HG03354 (cell line): ENCODE results near the gene FRMD5.

ENCODE experiments used
- ATAC-seq: cut with Tn5 transposase; IDR thresholded peaks from one replicate; pipeline ENCODE4 v1.9.1; 2021; ENCODE audit warnings: mild to moderate bottlenecking; ENCODE audit not compliant: unreplicated experiment, poor library complexity, severe bottlenecking

The FRMD5 gene

DNA sequence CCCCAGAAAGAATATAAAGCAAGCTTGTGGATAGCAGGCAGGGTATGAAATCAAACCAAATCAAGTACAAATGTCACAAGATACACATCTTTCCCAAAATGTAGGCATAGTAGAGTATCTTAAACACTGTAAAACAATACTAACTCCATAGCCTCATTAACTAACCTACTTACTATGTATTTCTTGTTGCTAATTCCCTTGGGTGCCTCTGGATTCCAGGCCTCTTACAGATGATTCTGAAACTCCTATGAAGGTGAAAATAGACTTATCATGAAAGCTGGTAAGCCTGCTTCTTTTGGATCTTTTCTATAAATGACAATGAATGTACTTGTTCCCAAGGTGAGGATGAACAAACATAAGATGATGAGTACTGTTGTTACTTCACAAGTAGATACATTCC is 93.8 kb downstream of the FRMD5 start:
- no peak for ATAC-seq

DNA sequence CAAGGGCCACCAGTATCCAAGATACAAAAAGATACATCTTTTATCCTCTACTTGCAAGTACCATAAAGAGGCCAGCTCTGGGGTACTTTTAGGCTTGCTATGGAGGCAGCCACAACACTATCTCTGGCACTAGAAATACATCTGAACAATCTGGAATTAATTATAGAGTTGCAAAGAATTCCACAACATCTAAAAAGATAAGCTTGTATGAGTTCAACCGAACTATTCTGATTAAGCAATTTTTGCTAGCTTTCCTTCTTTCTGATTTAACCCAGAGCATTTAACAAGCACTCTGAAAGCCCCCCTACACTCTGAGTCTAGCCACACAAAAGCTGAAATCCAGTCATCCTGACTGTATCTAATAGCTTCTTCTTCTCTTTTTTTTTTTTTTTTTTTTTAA is 95.4 kb downstream of the FRMD5 start:
- no peak for ATAC-seq

DNA sequence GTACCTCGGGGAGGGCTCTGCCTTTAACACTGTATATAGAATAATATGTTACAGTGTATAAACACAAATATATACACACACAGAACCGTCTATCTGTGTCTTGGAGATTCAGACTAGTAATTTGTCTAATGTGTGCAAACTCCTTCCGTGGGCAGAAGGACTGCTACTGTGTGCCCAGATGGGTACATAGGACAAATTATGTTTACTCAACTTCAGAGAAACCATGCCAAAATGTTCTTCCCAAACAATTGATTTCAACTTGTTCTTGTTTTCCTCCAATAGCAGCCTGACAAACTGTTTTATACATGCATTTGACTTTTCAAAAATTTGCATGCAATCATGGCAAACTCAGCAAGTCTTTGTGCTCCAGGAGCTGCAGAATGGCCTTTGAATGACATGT is 97.5 kb downstream of the FRMD5 start:
- no peak for ATAC-seq

DNA sequence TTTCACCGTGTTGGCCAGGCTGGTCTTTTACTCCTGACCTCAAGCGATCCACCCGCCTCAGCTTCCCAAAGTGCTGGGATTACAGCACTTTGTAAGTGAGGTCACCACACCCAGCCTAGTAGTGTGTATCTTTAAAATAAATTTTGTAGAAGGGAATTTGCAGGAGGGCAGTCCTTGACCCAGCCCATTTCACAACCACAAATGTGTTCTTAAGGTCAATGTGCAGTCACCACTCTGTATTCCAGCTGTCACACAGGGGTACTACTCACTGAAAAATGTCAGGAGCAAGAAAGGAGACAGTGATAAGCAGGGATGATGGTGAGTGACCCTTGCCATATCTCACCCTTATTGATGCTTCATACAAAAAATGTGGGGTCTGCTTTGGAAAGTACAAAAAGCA is 98.5 kb downstream of the FRMD5 start:
- no peak for ATAC-seq

DNA sequence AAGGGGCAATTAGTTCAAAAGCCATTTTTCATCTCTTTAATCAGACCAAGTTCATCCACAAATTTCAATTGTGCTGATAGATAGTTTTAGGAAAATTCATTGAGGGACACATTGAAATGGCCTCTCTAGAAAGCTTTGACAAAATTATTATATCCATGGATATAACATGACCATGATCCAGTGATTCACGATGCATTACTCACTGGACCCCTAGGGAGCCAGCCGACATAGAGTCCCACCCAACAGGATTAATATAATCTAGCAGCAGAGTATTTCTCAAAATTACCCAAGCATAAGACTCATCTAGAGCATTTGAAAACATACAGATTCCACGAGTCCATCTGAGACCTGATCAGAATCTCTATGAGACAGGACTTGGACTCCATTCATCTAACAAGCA is 100.3 kb downstream of the FRMD5 start:
- no peak for ATAC-seq

DNA sequence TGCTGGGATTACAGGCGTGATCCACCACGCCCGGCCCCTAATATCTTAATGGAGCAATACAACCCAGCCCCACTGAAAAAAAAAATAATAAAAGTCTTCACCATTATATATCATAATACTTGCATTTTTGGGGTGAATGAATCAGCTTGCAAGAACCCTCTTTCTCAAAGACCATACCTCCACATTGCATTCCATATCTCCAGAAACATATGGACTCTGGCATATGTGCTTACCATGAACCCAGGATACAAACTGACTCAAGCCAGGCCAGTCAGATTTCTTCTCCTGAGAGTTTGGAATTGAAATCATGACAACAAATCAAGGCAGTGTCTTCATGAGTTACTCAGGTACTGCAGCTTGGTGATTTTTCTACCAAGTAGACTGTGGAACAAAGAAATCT is 101.2 kb downstream of the FRMD5 start:
- ATAC-seq: no peak

DNA sequence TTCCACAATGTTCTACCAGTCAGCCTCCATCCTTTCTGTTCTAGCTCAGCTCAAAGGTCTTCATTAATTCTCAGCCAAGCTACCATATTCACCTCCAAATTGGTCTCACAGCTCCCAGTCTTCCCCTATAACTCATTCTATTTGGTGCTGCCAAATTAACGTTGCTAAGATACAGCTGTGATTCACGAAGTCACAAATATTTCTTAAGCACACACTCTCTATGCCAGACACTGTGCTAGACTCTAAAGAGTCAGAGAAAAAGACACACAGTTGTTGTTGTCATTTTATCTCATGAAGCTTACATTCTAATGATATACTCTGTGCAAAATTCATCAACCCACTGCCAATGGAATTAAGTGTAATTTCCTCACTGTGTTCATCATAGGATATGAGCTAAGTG is 102.8 kb downstream of the FRMD5 start:
- ATAC-seq: no peak

DNA sequence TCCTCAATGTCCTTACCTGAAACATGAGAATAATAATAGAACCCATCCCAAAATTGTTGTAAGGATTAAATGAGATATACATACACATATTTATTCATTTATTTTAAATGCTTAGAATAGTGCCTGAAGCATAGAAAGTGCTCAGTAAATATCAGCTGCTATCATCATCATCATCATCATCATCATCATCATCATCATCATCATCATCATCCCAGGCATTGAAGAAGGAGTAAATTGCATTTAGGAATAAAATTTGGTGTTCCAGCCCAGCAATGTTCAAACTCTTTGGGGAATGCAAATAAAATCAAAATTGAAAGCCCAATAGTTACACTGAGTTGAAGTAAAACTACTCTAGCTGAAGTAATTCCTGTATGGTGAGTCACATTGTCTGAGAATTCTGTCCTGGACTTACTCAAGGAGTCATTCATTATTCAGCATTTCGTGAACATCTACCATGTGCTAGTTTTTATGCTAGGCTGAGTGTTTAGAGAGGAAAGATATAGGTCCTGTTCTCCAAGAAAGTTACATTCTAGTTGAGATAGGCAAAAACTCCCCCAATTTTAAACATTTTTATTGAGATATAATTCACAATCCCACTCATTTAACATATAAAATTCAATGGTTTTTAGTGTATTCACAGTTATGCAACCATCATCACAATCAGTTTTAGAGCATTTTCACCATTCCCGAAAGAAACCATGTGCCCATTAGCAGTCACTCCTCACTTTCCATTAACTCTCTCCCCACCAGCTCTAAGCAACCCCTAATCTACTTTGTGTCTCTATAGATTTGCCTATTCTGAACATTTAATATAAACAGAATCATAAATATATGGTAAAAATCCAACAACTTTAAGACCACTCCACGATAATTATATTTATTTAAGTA is 107.2 kb downstream of the FRMD5 start:
- no peak for ATAC-seq

DNA sequence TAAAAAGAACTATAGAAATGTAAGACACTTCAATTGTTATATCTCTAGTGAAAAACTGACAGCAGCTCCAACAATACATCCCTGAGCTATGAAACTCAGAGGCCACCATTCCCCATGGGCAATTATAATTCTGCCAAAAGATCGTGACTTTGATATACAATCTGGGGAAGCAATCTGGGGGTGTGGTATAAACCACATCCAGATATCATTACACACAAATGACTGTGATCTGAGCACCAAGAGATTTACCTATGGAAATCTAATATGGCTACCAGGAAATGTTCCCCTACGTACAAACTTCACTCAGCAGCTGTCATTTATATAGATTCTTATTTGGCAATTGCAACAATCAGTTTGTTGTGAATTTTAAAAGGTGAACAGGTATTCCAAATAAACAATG is 110.3 kb downstream of the FRMD5 start:
- no peak for ATAC-seq

DNA sequence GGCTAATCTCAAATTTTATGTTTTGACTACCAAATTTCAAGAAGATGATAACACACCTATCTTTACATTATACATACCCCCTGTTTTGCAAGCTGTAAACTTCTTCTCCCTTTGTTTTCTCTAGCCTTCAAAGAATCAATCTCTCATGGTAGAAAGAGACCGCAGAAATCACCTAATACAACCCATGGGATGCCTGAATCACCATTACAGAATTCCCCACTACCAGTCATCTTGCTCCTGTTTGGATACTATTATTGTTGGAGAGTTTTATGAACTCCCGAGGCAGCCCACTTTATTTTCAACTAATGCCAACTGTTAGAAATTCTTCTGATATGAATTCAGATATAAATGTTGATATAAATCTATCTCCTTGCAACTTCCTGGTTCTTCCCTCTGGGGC is 110.9 kb downstream of the FRMD5 start:
- ATAC-seq: no peak

DNA sequence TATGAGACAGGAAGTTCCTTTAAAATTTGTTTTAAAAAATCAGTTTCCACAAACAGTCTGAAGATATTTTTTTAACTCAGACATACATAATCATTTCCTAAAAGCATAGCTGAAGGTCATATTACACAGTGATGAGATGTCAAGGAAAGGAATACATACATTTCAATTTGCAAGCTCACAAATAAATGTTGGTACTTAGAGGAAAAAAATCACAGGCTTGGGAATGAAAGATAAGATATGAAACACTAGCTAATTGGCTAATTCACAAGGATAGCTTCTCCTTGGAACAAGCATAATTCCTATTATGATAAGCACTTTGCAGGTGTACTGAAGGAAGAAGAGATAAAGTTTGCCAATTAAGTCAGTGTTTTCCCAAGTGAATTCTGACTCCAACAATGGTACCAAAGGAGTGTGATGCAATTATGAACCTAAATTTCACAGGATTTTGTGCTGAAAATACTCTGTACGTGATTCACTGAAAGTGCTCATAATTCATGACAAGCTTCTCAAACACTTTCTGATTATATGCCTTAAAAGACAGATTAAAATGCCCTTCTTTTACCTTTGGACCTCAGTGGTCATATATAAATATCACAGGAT is 112.4 kb downstream of the FRMD5 start:
- no peak for ATAC-seq

DNA sequence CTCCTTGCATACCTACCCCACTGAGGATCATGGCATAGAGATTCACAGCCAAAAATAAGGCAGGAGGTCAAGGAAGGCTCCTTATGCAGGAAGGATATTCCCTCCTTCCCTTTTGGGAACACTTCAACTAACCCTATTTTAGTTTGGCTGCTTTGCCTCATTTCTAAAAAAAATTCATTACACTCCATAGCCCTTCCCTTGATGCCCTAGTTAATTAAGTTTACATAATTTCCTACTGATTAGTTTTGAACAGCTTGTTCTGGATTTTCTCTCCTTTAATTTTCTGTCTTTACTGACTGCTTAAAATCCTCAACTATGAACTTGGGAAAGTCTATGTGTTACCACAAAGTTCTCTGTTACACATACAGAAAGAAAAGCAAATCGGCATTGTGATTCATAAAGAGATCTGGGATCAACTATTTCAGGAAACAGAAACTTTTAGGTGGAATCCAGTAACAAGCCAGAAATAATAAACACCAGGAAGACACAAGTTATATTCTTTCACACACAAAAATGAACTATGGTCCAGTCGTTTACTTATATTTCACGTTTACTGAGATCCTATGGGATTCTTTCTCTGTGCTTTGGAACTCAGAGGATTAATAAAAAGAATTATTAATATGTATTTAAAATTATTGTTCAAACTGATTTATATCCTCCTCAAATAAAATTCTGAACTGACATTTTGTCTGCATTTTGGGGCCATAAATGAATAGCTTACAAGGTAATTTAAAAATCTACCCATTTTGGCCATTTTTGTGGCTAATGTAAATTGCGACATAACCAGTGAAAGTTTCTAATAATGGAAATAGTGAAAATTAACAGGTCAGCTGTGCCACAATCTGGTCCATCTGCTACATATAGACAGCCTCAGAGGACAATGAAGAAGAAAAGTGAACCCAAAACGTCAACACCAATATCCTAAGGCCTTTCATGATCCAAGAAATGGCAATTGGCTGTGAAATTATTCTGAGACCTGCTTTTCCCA is 113.8 kb downstream of the FRMD5 start:
- no peak for ATAC-seq

DNA sequence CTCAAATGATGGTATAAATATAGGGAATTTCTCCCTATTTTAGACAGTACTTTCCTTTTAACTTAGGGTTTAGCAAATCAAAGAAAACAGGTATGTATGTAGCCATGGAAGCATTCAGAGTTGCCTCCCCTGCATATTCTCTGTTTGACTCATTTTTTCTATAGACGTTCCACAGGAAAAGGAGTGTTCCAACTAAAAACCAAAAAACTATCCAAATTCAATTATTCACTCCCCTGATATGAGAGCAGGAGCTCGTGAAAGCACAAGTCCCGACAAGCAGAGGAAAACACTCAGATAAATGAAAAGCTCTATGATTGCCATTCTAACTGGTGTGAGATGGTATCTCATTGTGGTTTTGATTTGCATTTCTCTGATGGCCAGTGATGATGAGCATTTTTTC is 119.5 kb downstream of the FRMD5 start:
- no peak for ATAC-seq

DNA sequence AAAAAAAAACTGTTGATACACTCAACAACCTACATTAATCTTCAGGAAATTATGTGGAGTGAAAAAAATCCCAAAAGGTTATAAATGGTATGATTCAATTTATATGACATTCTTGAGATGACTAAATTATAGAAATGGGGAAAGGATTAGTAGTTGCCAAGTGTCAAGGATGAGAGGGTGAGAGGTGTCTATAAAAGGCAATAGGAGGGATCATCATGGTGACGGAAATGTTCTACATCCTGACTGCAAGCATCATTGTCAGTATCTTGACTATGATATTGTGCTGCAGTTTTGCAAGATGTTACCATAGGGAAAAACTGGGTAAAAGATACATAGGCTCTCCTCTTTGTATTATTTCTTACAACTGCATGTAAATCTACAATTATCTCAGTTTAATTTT is 125.6 kb downstream of the FRMD5 start:
- no peak for ATAC-seq

DNA sequence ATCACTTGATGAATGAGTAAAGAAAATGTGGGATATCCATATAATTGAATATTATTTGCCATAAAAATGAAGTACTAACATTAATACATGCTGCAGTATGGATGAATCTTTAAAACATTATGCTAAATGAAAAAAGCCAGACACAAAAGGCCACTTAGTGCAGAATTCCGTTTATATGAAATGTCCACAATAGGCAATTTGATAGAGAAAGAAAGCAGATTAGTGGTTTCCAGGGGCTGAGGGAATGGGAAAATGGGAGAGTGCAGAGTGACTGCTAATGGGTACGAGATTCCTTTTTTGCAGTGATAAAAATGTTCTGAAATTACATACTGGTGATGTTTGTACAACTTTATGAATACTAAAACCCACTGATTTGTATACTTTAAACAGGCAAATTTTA is 126.7 kb downstream of the FRMD5 start:
- no peak for ATAC-seq

DNA sequence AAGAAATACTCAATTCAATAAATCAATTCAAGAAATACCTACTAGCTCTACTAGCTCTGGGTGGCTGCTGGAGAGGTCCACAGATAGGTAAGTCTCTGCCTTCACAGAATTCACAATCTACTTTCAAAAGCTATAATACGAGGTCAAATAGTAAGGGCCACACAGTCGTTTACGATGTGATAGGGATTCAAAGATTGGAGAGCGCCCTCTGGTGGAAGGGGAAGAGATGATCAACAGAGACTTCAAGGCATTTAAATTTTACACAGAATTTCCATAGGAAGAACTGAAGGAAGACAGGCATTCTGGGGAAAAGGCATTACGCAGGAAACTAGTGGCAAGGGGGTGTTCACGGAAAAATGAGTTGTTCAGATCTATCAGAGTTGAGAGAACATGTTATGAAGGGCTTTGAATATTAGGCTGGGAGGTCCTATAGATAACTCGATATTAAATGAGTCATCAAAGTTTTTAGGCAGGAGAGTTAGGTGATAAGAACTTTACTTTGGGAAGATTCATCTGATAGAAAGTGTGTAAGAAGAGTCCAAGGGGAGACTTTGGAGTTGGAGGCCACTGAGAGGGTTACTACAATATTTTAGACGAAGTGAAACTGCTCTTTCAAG is 128.8 kb downstream of the FRMD5 start:
- ATAC-seq: no peak

DNA sequence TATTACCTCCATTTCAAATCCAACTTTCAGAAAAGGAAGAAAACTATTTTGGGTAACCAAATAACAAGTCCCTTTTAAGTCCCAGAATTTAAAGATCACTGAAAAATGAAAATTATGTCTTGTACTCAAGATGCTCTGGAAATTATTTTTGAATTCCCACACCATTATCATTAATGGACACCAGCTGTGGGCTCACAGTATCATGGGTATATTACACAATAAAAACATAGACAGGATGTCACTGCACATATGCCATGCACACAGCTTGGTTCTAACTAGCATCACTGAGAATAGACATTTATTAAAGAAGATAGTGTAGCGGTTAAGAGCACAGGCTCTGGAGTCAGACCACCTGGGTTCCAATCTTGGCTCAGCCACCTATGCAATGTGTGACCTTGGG is 130.4 kb downstream of the FRMD5 start:
- ATAC-seq: no peak

DNA sequence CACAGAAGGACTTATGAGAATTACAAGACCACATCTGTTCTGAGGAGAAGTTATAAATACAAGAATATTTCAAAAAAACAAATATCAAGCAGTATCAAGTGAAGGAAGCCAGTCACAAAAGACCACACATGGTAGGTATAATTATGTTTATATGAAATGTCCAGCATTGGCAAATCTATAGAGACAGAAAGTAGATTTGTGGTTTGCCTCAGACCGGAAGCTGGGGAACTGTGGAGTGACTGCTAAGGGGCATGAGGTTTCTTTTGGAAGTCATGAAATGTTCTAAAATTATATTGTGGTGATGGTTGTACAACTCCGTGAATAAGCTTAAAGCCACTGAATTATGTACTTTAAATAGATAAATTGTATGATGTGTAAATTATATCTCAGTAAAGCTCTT is 136.9 kb downstream of the FRMD5 start:
- no peak for ATAC-seq

DNA sequence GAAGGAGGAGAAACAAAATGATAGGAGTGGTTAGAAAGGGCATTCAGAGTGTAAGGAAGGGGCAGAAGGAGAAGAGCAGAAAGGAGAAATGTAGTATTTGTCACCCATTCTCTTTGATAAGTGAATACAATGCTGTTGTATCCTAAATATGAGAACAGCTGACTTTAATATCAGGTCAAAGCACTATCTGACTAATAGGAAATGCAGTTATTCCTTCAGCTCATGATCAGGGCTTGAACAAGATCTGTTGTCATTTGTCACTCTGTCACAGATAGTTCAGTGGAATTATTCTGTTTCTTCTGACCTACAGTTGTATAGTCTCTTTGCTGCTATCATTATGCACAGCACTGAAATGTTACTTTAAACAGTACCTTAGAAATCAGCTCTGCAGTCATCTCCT is 149.4 kb downstream of the FRMD5 start:
- ATAC-seq: no peak

DNA sequence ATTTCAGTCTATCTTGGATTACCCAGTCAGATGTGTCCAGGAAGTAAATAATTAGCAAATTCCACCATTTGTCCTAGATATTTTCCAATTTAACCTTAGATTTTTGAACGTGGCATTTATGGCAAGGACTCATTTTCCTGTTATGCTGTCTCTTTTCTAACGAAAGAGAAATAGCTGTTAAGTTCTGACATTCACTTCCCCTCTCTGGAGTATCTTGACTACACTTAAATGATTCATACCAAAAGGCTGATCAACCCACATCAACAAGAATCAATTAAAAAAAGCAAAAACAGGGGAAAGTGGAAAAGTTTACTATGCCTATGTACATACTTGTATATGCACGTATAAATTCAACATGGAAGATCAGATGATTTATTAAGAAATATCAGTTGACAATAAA is 149.9 kb downstream of the FRMD5 start:
- ATAC-seq: no peak
